Measurements from ENCODE around the gene RAE1.

- TF ChIP-seq MAFK (IDR thresholded peaks at IDR 0.05; ENCODE audit: low read depth, low read length) (no peak), CTCF (conservative IDR thresholded peaks at IDR 0.05; ENCODE audit: low read depth, low read length) (no peak), BHLHE40 (IDR thresholded peaks at IDR 0.05; ENCODE audit: low read depth, low read length) (no peak), POLR2A (IDR thresholded peaks at IDR 0.05; ENCODE audit: low read depth, low read length) (no peak)
These were observed 53.0 kb downstream of the RAE1 start for GRCh38 chr20:57404006-57404405.

All from IMR-90 (cell line).